Activated T-helper 2 cell treated with anti-CD3 and anti-CD28 coated beads, Interferon-gamma antibody, Interleukin-2, Interleukin-4, amounts not matched to agents 10 μg/mL and 5 μg/mL and 100 μg/mL, durations not matched to agents 14 hours and 24 hours and 36 hours (primary cell): Measurements from ENCODE around the gene ZNF665. TPM values are rescaled to one million over a fixed set of nuclear protein-coding genes. Genes with fewer than 3 reads are reported as not detected.
A peak's percentile ranks its signal among the peaks of the same experiment; 100 is the strongest.
"Not testable (repeated sequence)": the region's sequence is repeated elsewhere in the genome, so short reads cannot be mapped to it uniquely, and the experiment has no call there.

ENCODE experiments used
- DNase-seq: peaks from one replicate; pipeline ENCODE4 v3.0.0; 2021; ENCODE audit warnings: low spot score
- H3K27ac Mint-ChIP-seq: one replicate; pipeline ENCODE4 v1.8.0; 2021; ENCODE audit warnings: mixed read lengths
- H3K27me3 Mint-ChIP-seq: one replicate; pipeline ENCODE4 v1.8.0; 2021; ENCODE audit warnings: low read depth, mixed read lengths
- H3K36me3 Mint-ChIP-seq: one replicate; pipeline ENCODE4 v1.8.0; 2021; ENCODE audit warnings: low read depth, mixed read lengths
- H3K4me1 Mint-ChIP-seq: one replicate; pipeline ENCODE4 v1.8.0; 2021; ENCODE audit warnings: low read depth, mixed read lengths
- H3K4me3 Mint-ChIP-seq: one replicate; pipeline ENCODE4 v1.8.0; 2021; ENCODE audit warnings: low read depth, mild to moderate bottlenecking, moderate library complexity, mixed read lengths
- H3K9me3 Mint-ChIP-seq: one replicate; pipeline ENCODE4 v1.8.0; 2021; ENCODE audit warnings: mixed read lengths
- intact Hi-C: fragments of 100-400 bp; cut with micrococcal nuclease; formaldehyde crosslinking; loops from one replicate; pipeline ENCODE4 v1.15.1; 2023
- total RNA-seq: library from RNA; stranded (reverse); gene quantifications from 2 replicates; pipeline ENCODE4 v1.2.3, GENCODE V29; 2022

The ZNF665 gene
- total RNA-seq, 1 donor from 2014 or later, result 2.1 TPM

DNA sequence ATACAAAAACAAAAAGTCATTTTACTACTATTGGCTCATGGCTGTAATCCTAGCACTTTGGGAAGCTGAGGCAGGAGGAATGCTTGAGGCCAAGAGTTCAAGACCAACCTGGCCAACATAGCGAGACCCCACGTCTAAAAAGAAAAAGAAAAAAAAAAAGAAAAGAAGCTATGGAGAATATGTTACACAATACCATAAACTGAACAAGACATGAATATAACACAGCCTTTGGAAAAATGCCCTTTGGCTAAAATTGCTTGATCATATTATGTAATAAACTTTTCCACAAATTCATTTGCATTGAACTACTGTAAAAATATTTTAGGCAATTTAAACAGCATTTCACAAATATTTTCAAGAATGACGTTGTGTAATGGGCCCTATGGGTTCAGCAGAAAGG is 56.7 kb downstream of the ZNF665 start:
- no peak overlapping the region for H3K4me3 Mint-ChIP-seq
- H3K9me3 Mint-ChIP-seq, result peaks cover 66% of the 10 kb centered on the region
- H3K27me3 Mint-ChIP-seq, result peaks cover 2% of the 10 kb centered on the region
- intact Hi-C loops, result no loop called here
- no peaks in the 10 kb centered on the region for H3K4me1 Mint-ChIP-seq
- H3K36me3 Mint-ChIP-seq, result peaks cover 18% of the 10 kb centered on the region
- H3K27ac Mint-ChIP-seq, result no peak overlapping the region
- DNase-seq, result no peak

DNA sequence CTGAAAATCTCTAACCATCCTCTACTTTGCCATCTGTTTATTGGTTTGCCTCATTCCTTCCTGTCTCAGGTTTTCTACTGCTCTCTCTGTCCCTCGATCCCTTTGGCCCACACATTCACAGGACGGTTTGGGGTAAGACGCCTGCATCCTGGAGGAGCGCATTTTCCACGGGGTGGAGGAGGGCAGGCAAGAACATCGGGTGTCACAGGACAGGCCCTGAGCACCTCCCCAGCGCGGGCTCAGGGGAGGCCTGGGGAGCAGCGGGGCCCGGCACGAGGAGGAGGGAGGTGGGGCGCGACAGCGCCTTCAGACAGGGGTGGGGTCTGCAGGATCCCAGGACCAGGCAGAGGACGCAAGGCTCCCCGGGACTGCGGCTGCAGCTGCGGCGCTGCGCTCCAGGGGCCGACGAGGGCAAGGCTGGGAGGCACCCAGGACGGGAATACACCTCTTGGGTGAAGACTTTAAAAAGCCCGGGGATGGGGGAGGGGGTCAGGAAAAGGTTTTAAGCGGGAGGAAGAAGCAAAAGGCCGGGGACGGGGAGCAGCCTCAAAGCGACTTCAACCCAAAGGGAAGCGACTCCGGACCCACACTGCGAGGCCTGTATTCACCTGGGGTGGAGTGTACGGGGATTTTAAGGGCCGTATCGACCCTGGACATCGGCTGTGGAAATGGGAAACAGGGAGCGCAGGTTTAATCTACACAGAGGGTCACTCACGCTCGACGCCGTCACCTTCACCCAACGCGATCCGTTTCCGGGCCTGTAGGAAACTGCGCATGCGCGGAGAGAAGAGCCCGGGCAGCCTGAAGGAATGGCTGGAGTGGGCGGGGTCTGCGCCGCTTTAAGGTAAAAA is 60.8 kb downstream of the ZNF665 start, which contains the start of gene ZNF415:
ZNF415 (minus strand) TSS at position 770 of the 851 bp plus-strand sequence. CDS start 10,234 bp downstream, outside the sequence.
- no peaks in the 10 kb centered on the region for H3K4me1 Mint-ChIP-seq
- peak; percentile 34 for DNase-seq
- no peak within 1 kb of the TSS for H3K27ac Mint-ChIP-seq
- H3K9me3 Mint-ChIP-seq, result peaks cover 71% of the 10 kb centered on the region
- peak within 1 kb of the TSS; percentile 52 for H3K4me3 Mint-ChIP-seq
- intact Hi-C loops, result no loop called here
- H3K36me3 Mint-ChIP-seq, result peaks cover 4% of the 10 kb centered on the region
- peaks cover 2% of the 10 kb centered on the region for H3K27me3 Mint-ChIP-seq

DNA sequence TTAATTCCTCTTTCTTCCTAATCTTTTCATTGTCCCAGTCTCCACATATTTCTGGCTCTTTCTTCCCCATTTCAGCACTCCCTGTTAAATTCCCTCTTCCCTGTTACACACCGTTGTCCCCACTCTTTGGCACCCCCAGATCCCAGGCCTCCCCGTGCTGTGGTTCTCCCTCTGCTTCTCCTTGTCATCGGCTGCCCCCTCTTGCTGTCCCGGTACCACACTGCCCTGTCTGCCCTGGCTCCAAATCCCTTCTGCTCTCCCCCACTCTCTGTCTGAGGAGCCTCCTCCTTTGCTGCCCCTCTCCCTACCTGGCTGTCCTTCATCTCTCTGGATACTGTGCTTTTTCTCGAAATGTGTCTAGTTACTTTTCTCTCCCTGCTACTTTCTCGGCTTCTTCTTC is 61.4 kb downstream of the ZNF665 start:
- intact Hi-C loops, result no loop called here

DNA sequence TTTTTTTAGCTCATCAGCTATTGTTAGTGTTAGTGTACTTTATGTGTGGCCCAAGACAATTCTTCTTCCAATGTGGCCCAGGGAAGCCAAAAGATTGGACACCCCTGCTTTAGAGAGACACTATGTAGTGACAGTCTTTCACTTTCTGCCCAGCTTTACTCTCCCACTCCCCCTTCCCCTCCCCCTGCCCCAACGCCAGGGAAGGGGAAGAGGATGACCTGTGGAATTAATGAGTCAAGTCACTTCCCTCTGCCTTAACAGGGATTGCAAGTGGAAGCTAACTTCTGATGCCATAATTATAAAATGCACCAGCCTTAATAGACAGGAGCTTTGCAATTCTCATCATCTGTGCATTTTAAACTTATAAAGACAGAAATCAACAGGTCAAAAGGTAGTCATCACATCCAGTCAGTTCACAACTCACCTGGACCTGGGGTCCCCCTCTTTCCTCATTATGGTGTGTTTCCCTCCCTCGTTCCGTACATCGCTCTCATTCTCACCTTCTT is 62.0 kb downstream of the ZNF665 start:
- Mint-ChIP-seq H3K36me3 (no peaks in the 10 kb centered on the region), H3K27me3 (peaks cover 2% of the 10 kb centered on the region), H3K4me1 (no peaks in the 10 kb centered on the region), H3K27ac (no peak overlapping the region), H3K9me3 (peaks cover 65% of the 10 kb centered on the region), H3K4me3 (no peak overlapping the region)
- DNase-seq, result no peak
- intact Hi-C loops, result no loop called here

More for the DNA sequence above, 61.4 kb downstream of the ZNF665 start:
- Mint-ChIP-seq H3K27me3 (peaks cover 2% of the 10 kb centered on the region), H3K27ac (no peak overlapping the region), H3K4me1 (no peaks in the 10 kb centered on the region), H3K9me3 (peaks cover 70% of the 10 kb centered on the region), H3K36me3 (no peaks in the 10 kb centered on the region), H3K4me3 (no peak overlapping the region)
- DNase-seq, result no peak

DNA sequence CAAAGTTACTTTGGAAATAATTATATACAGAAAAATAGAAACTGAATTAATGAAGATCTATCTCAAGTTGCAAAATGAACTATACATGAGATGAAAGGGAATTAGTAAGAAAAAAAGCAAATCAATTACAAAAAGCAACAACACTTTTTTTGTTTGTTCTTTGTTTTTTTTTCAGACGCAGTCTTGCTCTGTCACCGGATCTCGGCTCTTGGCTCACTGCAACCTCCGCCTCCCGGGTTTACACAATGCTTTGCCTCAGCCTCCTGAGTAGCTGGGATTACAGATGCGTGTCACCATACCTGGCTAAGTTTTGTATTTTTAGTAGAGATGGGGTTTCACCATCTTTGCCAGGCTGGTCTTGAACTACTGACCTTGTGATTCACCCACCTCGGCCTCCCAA is 62.7 kb downstream of the ZNF665 start:
- intact Hi-C loops, result no loop called here
- DNase-seq, result no peak
- no peak overlapping the region for H3K4me3 Mint-ChIP-seq
- H3K27me3 Mint-ChIP-seq, result peaks cover 2% of the 10 kb centered on the region
- H3K27ac Mint-ChIP-seq, result no peak overlapping the region
- peaks cover 60% of the 10 kb centered on the region for H3K9me3 Mint-ChIP-seq
- H3K36me3 Mint-ChIP-seq, result no peaks in the 10 kb centered on the region
- no peaks in the 10 kb centered on the region for H3K4me1 Mint-ChIP-seq

DNA sequence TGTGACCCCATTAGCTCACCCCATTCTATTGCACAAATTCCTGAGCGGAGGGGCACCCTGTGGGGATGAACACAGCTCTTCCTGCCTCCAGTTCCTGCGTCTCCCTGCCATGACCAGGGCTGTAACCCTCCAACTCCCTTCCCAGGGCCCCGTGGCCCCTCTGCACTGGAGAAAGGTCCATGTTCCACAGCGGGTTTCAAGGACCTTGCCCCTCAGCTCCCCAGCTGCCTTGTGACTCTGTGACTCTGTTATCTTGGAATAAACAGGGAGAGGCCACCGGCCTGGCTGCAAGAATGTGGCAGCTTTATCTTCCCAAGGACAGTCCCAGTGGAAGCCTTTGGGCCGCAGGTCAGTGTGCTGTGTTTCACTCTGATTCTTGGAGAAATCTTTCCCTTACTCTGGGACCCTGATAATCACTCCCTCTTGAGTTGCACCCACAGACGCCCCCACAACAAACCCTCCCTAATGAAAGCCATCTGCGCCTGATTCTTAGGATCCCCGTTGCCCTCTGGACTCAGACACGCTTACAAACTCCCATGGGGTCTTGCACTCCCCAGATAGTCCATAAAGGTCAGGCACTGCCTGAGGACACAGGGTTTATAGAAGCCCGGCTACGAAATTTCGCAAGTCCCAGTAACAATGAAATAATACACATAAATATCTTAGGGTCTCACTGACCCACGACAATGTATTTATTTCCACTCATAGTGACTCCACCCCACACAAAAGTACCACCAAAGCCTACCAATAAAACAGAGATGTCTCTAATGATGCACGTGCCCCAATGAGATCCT is 66.2 kb downstream of the ZNF665 start:
- H3K27ac Mint-ChIP-seq, H3K27me3 Mint-ChIP-seq, H3K36me3 Mint-ChIP-seq, DNase-seq, intact Hi-C loops, H3K4me1 Mint-ChIP-seq, H3K4me3 Mint-ChIP-seq: not testable (repeated sequence)
- peaks cover 62% of the 10 kb centered on the region for H3K9me3 Mint-ChIP-seq

DNA sequence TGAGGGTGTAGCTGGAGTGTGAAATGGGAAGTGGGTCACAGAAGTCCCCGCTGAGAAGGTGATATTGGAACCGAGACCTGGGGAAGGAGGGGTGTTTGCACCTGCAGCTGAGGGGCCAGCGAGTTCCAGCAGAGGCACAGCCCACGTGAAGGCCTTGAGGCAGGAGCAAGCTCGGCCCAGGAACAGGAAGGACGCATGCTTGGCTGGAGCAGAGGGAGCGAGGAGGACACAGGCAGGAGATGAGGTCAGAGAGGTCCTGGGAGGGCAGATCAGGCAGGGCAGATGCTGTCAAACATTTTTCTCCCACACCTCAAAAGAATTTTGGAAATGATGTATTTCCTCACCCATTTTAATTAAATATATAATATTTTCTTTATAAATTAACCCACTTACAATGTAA is 69.8 kb downstream of the ZNF665 start:
- intact Hi-C loops, result no loop called here
- no peak for DNase-seq
- H3K27me3 Mint-ChIP-seq, result no peaks in the 10 kb centered on the region
- no peak overlapping the region for H3K4me3 Mint-ChIP-seq
- H3K9me3 Mint-ChIP-seq, result peaks cover 58% of the 10 kb centered on the region
- H3K4me1 Mint-ChIP-seq, result no peaks in the 10 kb centered on the region
- no peak overlapping the region for H3K27ac Mint-ChIP-seq
- H3K36me3 Mint-ChIP-seq, result no peaks in the 10 kb centered on the region

Other genes with a start within 250 kb of the ZNF665 start
- 8.1 and 8.4 TPM in 2 replicates for gene ZNF816, start 230.5 kb downstream of the ZNF665 start, total RNA-seq
- gene ERVV-1, start 179.4 kb downstream of the ZNF665 start, total RNA-seq, result not detected in 2 replicates
- not detected in 2 replicates for gene ERVV-2, start 148.6 kb downstream of the ZNF665 start, total RNA-seq
- gene ZNF160, start 89.9 kb downstream of the ZNF665 start, total RNA-seq, result 35.3 and 39.3 TPM in 2 replicates
- gene ZNF415, start 60.4 kb downstream of the ZNF665 start, total RNA-seq, result 0.39 and 0.41 TPM in 2 replicates
- 5.4 and 7.8 TPM in 2 replicates for gene ZNF347, start 34.3 kb downstream of the ZNF665 start, total RNA-seq
- gene ZNF677, start 61.5 kb upstream of the ZNF665 start, total RNA-seq, result 1.6 and 1.8 TPM in 2 replicates
- not detected in 2 replicates for gene VN1R2, start 64.9 kb upstream of the ZNF665 start, total RNA-seq
- gene VN1R4, start 74.4 kb upstream of the ZNF665 start, total RNA-seq, result not detected in 2 replicates
- 5.6 and 5.9 TPM in 2 replicates for gene ZNF845, start 140.4 kb upstream of the ZNF665 start, total RNA-seq
- gene ZNF525, start 172.3 kb upstream of the ZNF665 start, total RNA-seq, result 14.2 and 15.0 TPM in 2 replicates
- 10.5 TPM in 2 replicates for gene ZNF765, start 201.8 kb upstream of the ZNF665 start, total RNA-seq
- gene ZNF761, start 238.6 kb upstream of the ZNF665 start, total RNA-seq, result 12.1 and 12.2 TPM in 2 replicates